Thoracic aorta (tissue), 2 donors: ENCODE data around the gene CAMK2B. TPM values are rescaled to one million over a fixed set of nuclear protein-coding genes. Genes with fewer than 3 reads are reported as not detected.

Source experiments
- ATAC-seq: fragments of 150-250 bp; one replicate; pipeline ENCODE4 v1.8.0; 2017; ENCODE audit warnings: low read depth; ENCODE audit not compliant: insufficient number of reproducible peaks, low FRiP score
- DNase-seq: peaks from one replicate; pipeline ENCODE4 v3.0.0-alpha.2; 2020; ENCODE audit warnings: low spot score
- H3K27ac ChIP-seq, 2 donors: fragments of 200-600 bp; sonication (generic); 1 replicate in 1 of 2; 2 replicates in 1 of 2; pipeline ENCODE4 v1.5.1; 2016; ENCODE audit warnings: mild to moderate bottlenecking in 2 of 2, moderate library complexity in 2 of 2
- H3K27me3 ChIP-seq: fragments of 200-600 bp; sonication (generic); replicated peaks from 2 replicates; pipeline ENCODE4 v1.6.0; 2016; ENCODE audit warnings: mild to moderate bottlenecking; ENCODE audit not compliant: insufficient read depth
- H3K36me3 ChIP-seq: fragments of 200-600 bp; sonication (generic); one replicate; pipeline ENCODE4 v1.5.1; 2016
- H3K4me1 ChIP-seq, 2 donors: fragments of 200-600 bp; sonication (generic); 1 replicate in 1 of 2; 2 replicates in 1 of 2; pipeline versions ENCODE4 v1.5.1 to v1.6.0; 2016; ENCODE audit warnings: low read depth in 2 of 2, mild to moderate bottlenecking in 1 of 2; ENCODE audit not compliant: control insufficient read depth in 1 of 2
- H3K4me3 ChIP-seq: fragments of 200-600 bp; sonication (generic); 2 replicates; pipeline ENCODE4 v1.5.1; 2016; ENCODE audit warnings: mild to moderate bottlenecking
- H3K9me3 ChIP-seq: fragments of 200-600 bp; sonication (generic); 2 replicates; pipeline ENCODE4 v1.5.1; 2016
- total RNA-seq, 2 donors: library from RNA; depleted of rRNA; stranded (reverse); fragments of >200 nt; gene quantifications; one replicate each; pipeline versions ENCODE4 v1.1.0 to v1.2.3, GENCODE V29; 2016
- TF ChIP-seq, protein P1 (sequence below): fragments of 200-600 bp; sonication (generic); IDR thresholded peaks from one replicate; pipeline ENCODE4 v1.5.1; 2019; ENCODE audit warnings: antibody characterized with exemption

CAMK2B gene
- total RNA-seq, 2 donors from 2014 or later: 1.5 to 2.8 TPM

DNA sequence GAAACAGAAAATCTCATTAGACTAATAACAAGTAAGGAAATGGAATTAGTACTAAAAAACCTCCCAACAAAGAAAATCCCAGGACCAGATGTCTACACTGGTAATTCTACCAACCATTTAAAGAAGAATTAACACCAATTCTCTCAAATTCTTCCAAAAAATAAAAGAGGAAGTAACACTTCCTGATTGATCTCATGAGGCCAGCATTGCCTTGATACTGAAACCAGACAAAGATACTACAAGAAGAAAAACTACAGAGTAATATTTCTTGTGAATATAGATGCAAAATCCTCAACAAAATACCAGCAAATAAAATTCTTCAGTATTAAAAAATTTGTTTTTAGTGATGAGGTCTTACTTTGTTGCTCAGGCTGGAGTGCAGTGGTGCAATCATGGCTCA, 157.5 kb downstream of the CAMK2B start:
- H3K27ac ChIP-seq: no peak overlapping the region
- ATAC-seq (no peak), DNase-seq (no peak)
- H3K9me3 ChIP-seq: no peaks in the 10 kb centered on the region
- no peak overlapping the region for H3K4me3 ChIP-seq
- H3K4me1 ChIP-seq: no peaks in the 10 kb centered on the region
- TF ChIP-seq, protein P1, sequence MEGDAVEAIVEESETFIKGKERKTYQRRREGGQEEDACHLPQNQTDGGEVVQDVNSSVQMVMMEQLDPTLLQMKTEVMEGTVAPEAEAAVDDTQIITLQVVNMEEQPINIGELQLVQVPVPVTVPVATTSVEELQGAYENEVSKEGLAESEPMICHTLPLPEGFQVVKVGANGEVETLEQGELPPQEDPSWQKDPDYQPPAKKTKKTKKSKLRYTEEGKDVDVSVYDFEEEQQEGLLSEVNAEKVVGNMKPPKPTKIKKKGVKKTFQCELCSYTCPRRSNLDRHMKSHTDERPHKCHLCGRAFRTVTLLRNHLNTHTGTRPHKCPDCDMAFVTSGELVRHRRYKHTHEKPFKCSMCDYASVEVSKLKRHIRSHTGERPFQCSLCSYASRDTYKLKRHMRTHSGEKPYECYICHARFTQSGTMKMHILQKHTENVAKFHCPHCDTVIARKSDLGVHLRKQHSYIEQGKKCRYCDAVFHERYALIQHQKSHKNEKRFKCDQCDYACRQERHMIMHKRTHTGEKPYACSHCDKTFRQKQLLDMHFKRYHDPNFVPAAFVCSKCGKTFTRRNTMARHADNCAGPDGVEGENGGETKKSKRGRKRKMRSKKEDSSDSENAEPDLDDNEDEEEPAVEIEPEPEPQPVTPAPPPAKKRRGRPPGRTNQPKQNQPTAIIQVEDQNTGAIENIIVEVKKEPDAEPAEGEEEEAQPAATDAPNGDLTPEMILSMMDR: no peak
- H3K36me3 ChIP-seq: no peaks in the 10 kb centered on the region
- no peaks in the 10 kb centered on the region for H3K27me3 ChIP-seq

Other genes starting within 250 kb of the CAMK2B start
- 10 to 100 TPM; 70.0 to 78.7 TPM for gene POLM, start 243.1 kb downstream of the CAMK2B start, total RNA-seq
- gene AEBP1, start 221.2 kb downstream of the CAMK2B start, total RNA-seq: 1,000 to 10,000 TPM; 1,006 to 1,415 TPM
- 10 to 100 TPM; 38.7 to 43.8 TPM for gene POLD2, start 202.0 kb downstream of the CAMK2B start, total RNA-seq
- gene MYL7, start 184.3 kb downstream of the CAMK2B start, total RNA-seq: not detected
- 1 to 10 TPM; 1.6 to 2.3 TPM for gene GCK, start 136.2 kb downstream of the CAMK2B start, total RNA-seq
- 10 to 100 TPM; 62.0 to 69.6 TPM for gene YKT6, start 124.6 kb downstream of the CAMK2B start, total RNA-seq
- 10 to 100 TPM; 57.0 to 64.5 TPM for gene NUDCD3, start 165.1 kb upstream of the CAMK2B start, total RNA-seq
- gene NPC1L1, start 215.7 kb upstream of the CAMK2B start, total RNA-seq: 1 to 10 TPM in 1 of 2 donors, under 1 TPM in 1; 0.85 to 2.2 TPM
- 10 to 100 TPM; 47.4 to 79.2 TPM for gene DDX56, start 248.3 kb upstream of the CAMK2B start, total RNA-seq